ENCODE measurements around the gene MYLK2.

MYLK2 gene

GRCh38 chr20:31864521-31865400, 45.6 kb downstream of the MYLK2 start:
- TF ChIP-seq ZFX (IDR thresholded peaks at IDR 0.05) (no peak), CTCF (conservative IDR thresholded peaks at IDR 0.05) (no peak)
- no peak overlapping the region for H3K27ac ChIP-seq

- no peak overlapping the region for H3K27ac ChIP-seq
- TF ChIP-seq CTCF (conservative IDR thresholded peaks at IDR 0.05) (no peak), ZFX (IDR thresholded peaks at IDR 0.05) (no peak)
Observed at GRCh38 chr20:31866221-31866620, 47.1 kb downstream of the MYLK2 start.

- TF ChIP-seq CTCF (conservative IDR thresholded peaks at IDR 0.05) = no peak
- no peak for TF ChIP-seq ZFX (IDR thresholded peaks at IDR 0.05)
- no peak overlapping the region for H3K27ac ChIP-seq
Observed at GRCh38 chr20:31868853-31869672, 49.9 kb downstream of the MYLK2 start.

- H3K27ac ChIP-seq = no peak overlapping the region
- TF ChIP-seq ZFX (IDR thresholded peaks at IDR 0.05) (no peak), CTCF (conservative IDR thresholded peaks at IDR 0.05) (no peak)
Observed at GRCh38 chr20:31869673-31869941, 50.5 kb downstream of the MYLK2 start.

GRCh38 chr20:31869942-31870725, 51.0 kb downstream of the MYLK2 start, which contains the start of the genes DUSP15 and TTLL9:
TSS of gene DUSP15 (minus strand) at chr20:31870527. CDS start at chr20:31870337, 190 bp downstream.
TSS of gene TTLL9 (plus strand) at chr20:31870634. CDS start at chr20:31871127, 493 bp downstream.
- H3K27ac ChIP-seq = no peak within 1 kb of the TSS
- no peak for TF ChIP-seq CTCF (conservative IDR thresholded peaks at IDR 0.05)
- TF ChIP-seq ZFX (IDR thresholded peaks at IDR 0.05) = no peak

- TF ChIP-seq ZFX (IDR thresholded peaks at IDR 0.05) (no peak), CTCF (conservative IDR thresholded peaks at IDR 0.05) (no peak)
- no peak overlapping the region for H3K27ac ChIP-seq
Observed at GRCh38 chr20:31870726-31871617, 51.8 kb downstream of the MYLK2 start.
